Measurements from ENCODE around the gene SOX30.

DNA sequence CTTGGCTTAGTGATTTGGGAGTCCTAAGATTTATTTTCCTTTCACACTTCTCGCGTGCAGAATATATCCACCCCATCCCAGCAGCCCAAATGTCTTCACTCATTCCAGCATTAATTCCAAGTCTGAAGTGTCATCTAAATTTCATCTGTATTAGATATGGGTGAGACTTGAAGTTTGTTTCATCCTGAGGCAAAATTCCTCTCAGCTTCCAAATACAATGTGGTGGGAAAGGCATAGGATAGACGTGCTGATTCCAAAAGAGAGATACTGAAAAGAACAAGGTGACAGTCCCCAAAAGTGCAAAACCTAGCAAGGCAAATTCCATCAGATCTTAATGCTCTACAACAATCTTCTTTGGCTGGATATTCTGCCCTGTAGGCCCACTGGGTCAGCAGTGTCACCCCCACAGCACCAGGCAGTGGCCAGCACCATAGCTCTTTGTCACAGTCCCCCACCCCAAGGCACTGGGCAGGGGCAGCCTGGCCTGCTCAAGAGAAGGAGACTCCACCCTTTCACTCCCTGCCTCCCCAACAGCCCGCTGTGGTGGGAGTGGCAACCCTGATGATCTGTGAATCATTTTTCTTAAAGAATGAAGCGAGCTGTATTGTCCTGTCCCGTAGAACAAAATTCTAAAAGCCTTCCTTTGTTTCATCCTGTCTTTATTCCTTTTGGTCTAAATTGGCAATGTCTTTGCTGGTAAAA lies 74.0 kb downstream of the SOX30 start:
- TF ChIP-seq, protein P1, sequence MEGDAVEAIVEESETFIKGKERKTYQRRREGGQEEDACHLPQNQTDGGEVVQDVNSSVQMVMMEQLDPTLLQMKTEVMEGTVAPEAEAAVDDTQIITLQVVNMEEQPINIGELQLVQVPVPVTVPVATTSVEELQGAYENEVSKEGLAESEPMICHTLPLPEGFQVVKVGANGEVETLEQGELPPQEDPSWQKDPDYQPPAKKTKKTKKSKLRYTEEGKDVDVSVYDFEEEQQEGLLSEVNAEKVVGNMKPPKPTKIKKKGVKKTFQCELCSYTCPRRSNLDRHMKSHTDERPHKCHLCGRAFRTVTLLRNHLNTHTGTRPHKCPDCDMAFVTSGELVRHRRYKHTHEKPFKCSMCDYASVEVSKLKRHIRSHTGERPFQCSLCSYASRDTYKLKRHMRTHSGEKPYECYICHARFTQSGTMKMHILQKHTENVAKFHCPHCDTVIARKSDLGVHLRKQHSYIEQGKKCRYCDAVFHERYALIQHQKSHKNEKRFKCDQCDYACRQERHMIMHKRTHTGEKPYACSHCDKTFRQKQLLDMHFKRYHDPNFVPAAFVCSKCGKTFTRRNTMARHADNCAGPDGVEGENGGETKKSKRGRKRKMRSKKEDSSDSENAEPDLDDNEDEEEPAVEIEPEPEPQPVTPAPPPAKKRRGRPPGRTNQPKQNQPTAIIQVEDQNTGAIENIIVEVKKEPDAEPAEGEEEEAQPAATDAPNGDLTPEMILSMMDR (IDR thresholded peaks at IDR 0.05), result no peak
- TF ChIP-seq POLR2A (IDR thresholded peaks at IDR 0.05), result no peak

All from body of pancreas (tissue), 4 donors.